ENCODE measurements around the gene FOXK1.

The FOXK1 gene

DNA sequence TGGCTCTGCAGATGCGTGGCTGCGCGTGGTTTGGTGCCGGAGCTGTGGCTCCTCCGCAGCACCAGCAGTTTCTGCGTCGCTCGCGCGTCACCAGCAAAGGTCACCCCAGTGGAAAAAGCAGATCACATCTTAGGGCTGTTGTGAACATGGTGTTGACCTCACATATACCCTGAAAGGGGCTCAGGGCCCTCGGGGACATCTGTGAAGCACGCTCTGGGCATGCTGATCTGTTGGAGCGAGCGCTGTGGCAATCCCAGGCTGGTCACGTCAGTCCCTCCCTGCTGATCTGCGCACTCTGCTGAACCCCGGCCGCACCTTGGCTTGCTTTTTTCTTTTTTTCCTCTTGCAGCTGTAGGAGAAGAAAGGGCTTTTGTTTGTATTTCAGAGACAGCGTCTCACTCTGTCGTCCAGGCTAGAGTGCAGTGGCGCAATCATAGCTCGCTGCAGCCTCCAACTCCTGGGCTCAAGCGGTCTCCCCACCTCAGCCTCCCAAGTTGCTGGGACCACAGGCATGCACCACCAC lies 60.0 kb downstream of the FOXK1 start:
- Histone ChIP-seq H3K27me3 (ENCODE audit: control insufficient read depth, insufficient read depth, low read length) (peaks cover 32% of the 10 kb centered on the region), H3K36me3 (ENCODE audit: control insufficient read depth, low read depth, low read length) (peaks cover 4% of the 10 kb centered on the region), H3K27ac (ENCODE audit: low read length) (no peak overlapping the region), H3K4me3 (ENCODE audit: low read length) (no peak overlapping the region), H3K4me1 (ENCODE audit: control insufficient read depth, low read depth, low read length) (peaks cover 20% of the 10 kb centered on the region), H3K9ac (ENCODE audit: low read length) (no peak overlapping the region), H3K9me3 (ENCODE audit: control insufficient read depth, low read depth, low read length) (no peaks in the 10 kb centered on the region)

- Histone ChIP-seq H3K36me3 (ENCODE audit: control insufficient read depth, low read depth, low read length) (peaks cover 4% of the 10 kb centered on the region), H3K4me1 (ENCODE audit: control insufficient read depth, low read depth, low read length) (peaks cover 20% of the 10 kb centered on the region), H3K27me3 (ENCODE audit: control insufficient read depth, insufficient read depth, low read length) (peaks cover 32% of the 10 kb centered on the region)
Observed at GRCh38 chr7:4742852-4743251, 60.8 kb downstream of the FOXK1 start.

DNA sequence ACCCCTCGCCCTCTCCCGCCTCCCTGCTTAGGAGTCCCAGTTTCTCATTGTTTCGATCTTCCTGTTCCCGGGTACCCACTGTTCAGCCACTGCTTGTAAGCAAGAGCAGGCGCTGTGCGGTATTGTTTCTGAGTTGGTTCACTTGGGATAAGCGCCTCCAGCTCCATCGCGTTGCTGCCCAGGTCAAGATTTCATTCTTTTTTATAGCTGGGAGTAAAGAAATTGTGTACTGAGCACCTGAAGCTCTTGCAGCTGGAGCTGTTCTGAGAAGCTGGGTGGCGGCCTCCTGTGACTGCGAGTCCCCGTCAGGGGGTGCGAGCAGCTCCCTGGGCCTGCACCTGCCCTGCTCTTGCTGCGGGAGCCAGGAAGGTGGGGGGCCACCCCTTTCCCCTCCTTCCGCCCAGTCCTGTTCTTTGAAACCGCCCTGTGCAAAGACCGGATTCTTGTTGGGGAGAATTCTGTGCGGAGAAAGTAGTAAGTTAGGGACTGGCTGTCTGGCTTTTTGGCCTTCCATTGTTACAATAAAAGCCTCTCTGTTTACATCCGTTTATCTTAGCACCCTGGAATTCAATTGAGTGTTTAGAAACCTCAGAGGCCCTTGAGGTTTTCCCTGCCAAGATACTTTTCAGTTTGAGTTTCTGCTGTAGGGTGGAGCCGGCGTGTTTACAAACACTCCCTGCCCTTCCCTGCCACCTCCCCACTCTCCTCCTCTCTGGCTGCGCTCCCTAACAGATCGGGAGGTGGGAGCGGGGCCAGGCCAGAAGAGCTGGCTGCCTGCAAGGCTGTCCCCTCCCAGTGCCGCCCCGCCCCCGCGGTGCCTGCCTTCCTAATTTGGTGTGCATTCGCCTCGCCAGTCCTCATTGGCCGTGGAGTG lies 62.5 kb downstream of the FOXK1 start:
- H3K9me3 ChIP-seq (ENCODE audit: control insufficient read depth, low read depth, low read length): no peaks in the 10 kb centered on the region
- H3K27ac ChIP-seq (ENCODE audit: low read length): peak overlapping the region; percentile 6
- peaks cover 28% of the 10 kb centered on the region for H3K27me3 ChIP-seq (ENCODE audit: control insufficient read depth, insufficient read depth, low read length)
- H3K4me1 ChIP-seq (ENCODE audit: control insufficient read depth, low read depth, low read length): peaks cover 10% of the 10 kb centered on the region
- H3K36me3 ChIP-seq (ENCODE audit: control insufficient read depth, low read depth, low read length): peaks cover 4% of the 10 kb centered on the region
- peak overlapping the region; percentile 68 for H3K4me3 ChIP-seq (ENCODE audit: low read length)
- peak overlapping the region; percentile 81 for H3K9ac ChIP-seq (ENCODE audit: low read length)

More at GRCh38 chr7:4742852-4743251, 60.8 kb downstream of the FOXK1 start:
- Histone ChIP-seq H3K9me3 (ENCODE audit: control insufficient read depth, low read depth, low read length) (no peaks in the 10 kb centered on the region), H3K4me3 (ENCODE audit: low read length) (no peak overlapping the region), H3K9ac (ENCODE audit: low read length) (no peak overlapping the region), H3K27ac (ENCODE audit: low read length) (no peak overlapping the region)

- Histone ChIP-seq H3K9ac (ENCODE audit: low read length) (peak overlapping the region; percentile 1), H3K4me1 (ENCODE audit: control insufficient read depth, low read depth, low read length) (peaks cover 10% of the 10 kb centered on the region), H3K27ac (ENCODE audit: low read length) (no peak overlapping the region), H3K27me3 (ENCODE audit: control insufficient read depth, insufficient read depth, low read length) (peaks cover 28% of the 10 kb centered on the region), H3K9me3 (ENCODE audit: control insufficient read depth, low read depth, low read length) (no peaks in the 10 kb centered on the region), H3K36me3 (ENCODE audit: control insufficient read depth, low read depth, low read length) (peaks cover 4% of the 10 kb centered on the region), H3K4me3 (ENCODE audit: low read length) (peak overlapping the region; percentile 68)
Observed at GRCh38 chr7:4745265-4745919, 63.3 kb downstream of the FOXK1 start.

DNA sequence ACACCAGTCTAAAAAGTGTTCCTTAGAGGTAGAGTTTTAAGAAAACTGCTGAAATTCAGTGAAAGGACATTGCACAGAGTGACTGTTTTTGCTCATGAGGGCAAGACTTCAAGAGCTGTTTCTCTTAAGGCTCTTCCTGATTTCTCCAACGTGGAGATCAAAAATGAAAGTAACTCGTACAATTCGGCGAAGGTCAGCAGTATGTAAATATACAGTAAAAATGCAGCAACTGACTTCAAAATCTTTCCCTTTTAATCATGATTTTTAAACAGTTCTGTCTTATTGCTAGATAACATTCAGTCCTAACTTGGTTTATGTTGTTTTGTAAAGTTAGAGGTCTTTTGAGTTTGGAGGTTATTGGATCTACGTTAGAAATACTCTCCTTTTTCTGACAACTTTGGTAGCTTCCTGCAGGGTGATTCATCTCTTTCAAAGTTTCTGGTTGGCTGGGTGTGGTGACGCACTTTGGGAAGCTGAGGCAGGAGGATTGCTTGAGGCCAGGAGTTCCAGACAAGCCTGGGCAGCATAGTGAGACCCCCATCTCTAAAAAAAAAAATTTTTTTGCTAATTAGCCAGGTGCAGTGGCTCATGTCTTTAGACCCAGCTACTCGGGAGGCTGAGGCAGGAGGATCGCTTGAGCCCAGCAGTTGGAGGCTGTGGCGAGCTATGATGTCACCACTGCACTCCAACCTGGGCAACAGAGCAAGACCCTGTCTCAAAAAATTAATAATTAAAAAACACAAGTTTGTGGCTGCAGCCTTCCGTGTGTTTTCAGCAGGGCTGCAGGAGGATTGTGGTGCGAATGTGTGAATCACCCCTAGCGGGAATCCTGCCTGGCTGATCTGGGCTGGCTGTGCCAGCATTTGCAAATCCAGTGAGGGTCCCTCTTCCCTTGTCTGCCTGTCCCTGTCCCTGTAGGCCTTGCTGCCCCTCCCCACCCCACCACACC lies 64.2 kb downstream of the FOXK1 start:
- Histone ChIP-seq H3K4me1 (ENCODE audit: control insufficient read depth, low read depth, low read length) (peaks cover 10% of the 10 kb centered on the region), H3K36me3 (ENCODE audit: control insufficient read depth, low read depth, low read length) (peaks cover 4% of the 10 kb centered on the region), H3K9me3 (ENCODE audit: control insufficient read depth, low read depth, low read length) (no peaks in the 10 kb centered on the region), H3K9ac (ENCODE audit: low read length) (peak overlapping the region; percentile 1), H3K4me3 (ENCODE audit: low read length) (no peak overlapping the region), H3K27ac (ENCODE audit: low read length) (no peak overlapping the region), H3K27me3 (ENCODE audit: control insufficient read depth, insufficient read depth, low read length) (peaks cover 28% of the 10 kb centered on the region)

DNA sequence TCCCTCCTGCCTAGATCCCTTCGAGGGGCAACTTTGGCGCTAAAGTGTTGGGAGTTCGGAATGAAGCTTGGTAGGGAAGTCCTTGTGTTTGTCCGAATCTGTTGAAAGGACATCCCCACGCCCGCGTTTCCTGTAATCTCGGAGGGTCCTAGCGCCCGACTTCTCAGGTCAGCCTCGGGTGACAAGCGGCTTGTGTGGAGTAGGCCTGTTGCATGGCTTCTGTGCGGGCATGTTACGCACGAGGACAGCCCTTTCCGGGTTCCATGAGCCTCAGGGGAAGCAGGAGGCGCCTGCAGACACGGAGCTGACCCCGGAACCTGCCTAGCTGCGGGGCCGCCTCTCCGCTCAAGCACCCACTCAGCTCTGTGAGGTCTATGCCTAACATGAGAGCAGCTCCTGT lies 64.9 kb downstream of the FOXK1 start:
- Histone ChIP-seq H3K9me3 (ENCODE audit: control insufficient read depth, low read depth, low read length) (no peaks in the 10 kb centered on the region), H3K9ac (ENCODE audit: low read length) (no peak overlapping the region), H3K27me3 (ENCODE audit: control insufficient read depth, insufficient read depth, low read length) (peaks cover 26% of the 10 kb centered on the region), H3K36me3 (ENCODE audit: control insufficient read depth, low read depth, low read length) (peaks cover 4% of the 10 kb centered on the region), H3K4me1 (ENCODE audit: control insufficient read depth, low read depth, low read length) (peaks cover 10% of the 10 kb centered on the region), H3K27ac (ENCODE audit: low read length) (no peak overlapping the region), H3K4me3 (ENCODE audit: low read length) (no peak overlapping the region)

- H3K4me3 ChIP-seq (ENCODE audit: low read length): no peak overlapping the region
- peaks cover 19% of the 10 kb centered on the region for H3K27me3 ChIP-seq (ENCODE audit: control insufficient read depth, insufficient read depth, low read length)
- H3K36me3 ChIP-seq (ENCODE audit: control insufficient read depth, low read depth, low read length): peaks cover 1% of the 10 kb centered on the region
- peaks cover 10% of the 10 kb centered on the region for H3K4me1 ChIP-seq (ENCODE audit: control insufficient read depth, low read depth, low read length)
- no peaks in the 10 kb centered on the region for H3K9me3 ChIP-seq (ENCODE audit: control insufficient read depth, low read depth, low read length)
- H3K9ac ChIP-seq (ENCODE audit: low read length): no peak overlapping the region
- no peak overlapping the region for H3K27ac ChIP-seq (ENCODE audit: low read length)
Observed at GRCh38 chr7:4747746-4748145, 65.7 kb downstream of the FOXK1 start.

GRCh38 chr7:4748231-4748681 lies 66.2 kb downstream of the FOXK1 start:
- H3K36me3 ChIP-seq (ENCODE audit: control insufficient read depth, low read depth, low read length): no peaks in the 10 kb centered on the region
- H3K4me1 ChIP-seq (ENCODE audit: control insufficient read depth, low read depth, low read length): peaks cover 10% of the 10 kb centered on the region
- H3K27ac ChIP-seq (ENCODE audit: low read length): no peak overlapping the region
- H3K9ac ChIP-seq (ENCODE audit: low read length): no peak overlapping the region
- H3K4me3 ChIP-seq (ENCODE audit: low read length): no peak overlapping the region
- peaks cover 14% of the 10 kb centered on the region for H3K27me3 ChIP-seq (ENCODE audit: control insufficient read depth, insufficient read depth, low read length)
- H3K9me3 ChIP-seq (ENCODE audit: control insufficient read depth, low read depth, low read length): no peaks in the 10 kb centered on the region

DNA sequence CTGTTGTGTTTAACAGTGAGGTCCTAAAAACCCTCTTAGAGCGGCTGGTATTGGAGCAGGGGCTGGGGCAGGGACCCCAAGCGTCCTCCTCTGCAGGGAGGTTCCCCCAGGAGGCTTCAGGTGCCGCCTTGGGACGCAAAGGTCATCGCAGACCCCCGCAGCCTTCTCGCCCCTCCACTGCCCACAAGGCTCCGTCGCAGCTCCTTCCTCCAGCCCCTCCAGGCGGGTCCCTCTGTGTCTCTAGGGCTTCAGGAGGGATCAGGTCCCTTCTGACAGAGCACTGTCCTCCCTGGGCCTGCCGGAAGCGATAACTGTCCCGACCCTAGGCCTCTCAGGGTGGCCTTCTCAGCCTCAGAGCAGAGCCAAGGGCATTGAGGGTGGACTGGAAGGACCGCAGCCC lies 67.3 kb downstream of the FOXK1 start:
- Histone ChIP-seq H3K4me1 (ENCODE audit: control insufficient read depth, low read depth, low read length) (peaks cover 5% of the 10 kb centered on the region), H3K9ac (ENCODE audit: low read length) (no peak overlapping the region), H3K27ac (ENCODE audit: low read length) (no peak overlapping the region), H3K27me3 (ENCODE audit: control insufficient read depth, insufficient read depth, low read length) (peaks cover 3% of the 10 kb centered on the region), H3K36me3 (ENCODE audit: control insufficient read depth, low read depth, low read length) (no peaks in the 10 kb centered on the region), H3K4me3 (ENCODE audit: low read length) (no peak overlapping the region), H3K9me3 (ENCODE audit: control insufficient read depth, low read depth, low read length) (no peaks in the 10 kb centered on the region)

DNA sequence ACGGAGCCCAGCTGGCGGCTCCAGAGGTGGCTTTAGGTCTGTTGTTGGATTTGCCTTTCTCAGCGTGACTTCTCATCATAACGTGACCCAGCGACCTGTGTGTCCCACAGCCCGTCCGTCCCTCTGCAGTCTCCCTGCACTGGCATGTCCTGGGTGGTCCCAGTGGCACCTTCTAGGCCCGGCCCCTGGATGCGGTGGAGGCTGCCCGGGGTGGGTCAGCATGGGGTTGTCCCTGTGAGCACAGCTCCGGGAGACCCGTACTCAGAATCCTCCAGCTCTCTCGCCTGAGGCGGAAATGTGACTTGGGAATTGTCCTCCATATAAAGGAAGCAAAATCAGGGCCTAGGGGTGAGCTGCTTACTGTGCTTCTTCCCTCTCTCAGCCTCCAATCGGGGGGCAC lies 67.7 kb downstream of the FOXK1 start:
- H3K36me3 ChIP-seq (ENCODE audit: control insufficient read depth, low read depth, low read length): no peaks in the 10 kb centered on the region
- no peak overlapping the region for H3K27ac ChIP-seq (ENCODE audit: low read length)

More for the DNA sequence above, 67.7 kb downstream of the FOXK1 start:
- H3K4me1 ChIP-seq (ENCODE audit: control insufficient read depth, low read depth, low read length): peaks cover under 1% of the 10 kb centered on the region
- H3K9ac ChIP-seq (ENCODE audit: low read length): no peak overlapping the region
- H3K27me3 ChIP-seq (ENCODE audit: control insufficient read depth, insufficient read depth, low read length): no peaks in the 10 kb centered on the region
- no peaks in the 10 kb centered on the region for H3K9me3 ChIP-seq (ENCODE audit: control insufficient read depth, low read depth, low read length)
- no peak overlapping the region for H3K4me3 ChIP-seq (ENCODE audit: low read length)

All from iPS-18a (cell line).